NCI-H2171 treated with DMSO at 0.1 percent for 48 hours (cell line): ENCODE results near the gene UGT2B17.
"Not testable (repeated sequence)": the region's sequence is repeated elsewhere in the genome, so short reads cannot be mapped to it uniquely, and the experiment has no call there.

ENCODE experiments used
- DNase-seq: peaks from one replicate; lab custom pipeline; 2025; lab: John Stamatoyannopoulos, UW

The UGT2B17 gene

GRCh38 chr4:68576272-68577125 is at the start of gene UGT2B17:
Gene UGT2B17, minus strand, starts transcription at chr4:68576322. Its CDS starts 7,838 bp downstream, at chr4:68568484.
- DNase-seq = no peak

GRCh38 chr4:68622731-68623130 is 46.6 kb upstream of the UGT2B17 start:
- not testable (repeated sequence) for DNase-seq

- no peak for DNase-seq
Observed at GRCh38 chr4:68617003-68617698, 41.0 kb upstream of the UGT2B17 start.

- DNase-seq = no peak
Observed at GRCh38 chr4:68615699-68616422, 39.7 kb upstream of the UGT2B17 start.

- DNase-seq = no peak
Observed at GRCh38 chr4:68613752-68614151, 37.6 kb upstream of the UGT2B17 start.

GRCh38 chr4:68606240-68606639 is 30.1 kb upstream of the UGT2B17 start:
- no peak for DNase-seq

- no peak for DNase-seq
Observed at GRCh38 chr4:68599150-68599549, 23.0 kb upstream of the UGT2B17 start.

- no peak for DNase-seq
Observed at GRCh38 chr4:68597482-68597881, 21.4 kb upstream of the UGT2B17 start.

GRCh38 chr4:68594678-68595077 is 18.6 kb upstream of the UGT2B17 start:
- DNase-seq = no peak

GRCh38 chr4:68593112-68593511 is 17.0 kb upstream of the UGT2B17 start:
- no peak for DNase-seq

GRCh38 chr4:68592673-68593072 is 16.6 kb upstream of the UGT2B17 start:
- no peak for DNase-seq

- DNase-seq = no peak
Observed at GRCh38 chr4:68591204-68591603, 15.1 kb upstream of the UGT2B17 start.

GRCh38 chr4:68589790-68590189 is 13.7 kb upstream of the UGT2B17 start:
- no peak for DNase-seq

GRCh38 chr4:68582339-68582717 is 6.2 kb upstream of the UGT2B17 start:
- DNase-seq = no peak

- DNase-seq = no peak
Observed at GRCh38 chr4:68581383-68582338, 5.5 kb upstream of the UGT2B17 start.

GRCh38 chr4:68577590-68577989 is 1.5 kb upstream of the UGT2B17 start:
- DNase-seq = no peak

GRCh38 chr4:68575636-68576035 is 486 bp downstream of the UGT2B17 start:
- not testable (repeated sequence) for DNase-seq

- no peak for DNase-seq
Observed at GRCh38 chr4:68575081-68575480, 1.0 kb downstream of the UGT2B17 start.

GRCh38 chr4:68572653-68573170 is 3.4 kb downstream of the UGT2B17 start:
- DNase-seq = no peak

- DNase-seq = no peak
Observed at GRCh38 chr4:68570122-68570507, 6.0 kb downstream of the UGT2B17 start.

- no peak for DNase-seq
Observed at GRCh38 chr4:68569466-68570121, 6.5 kb downstream of the UGT2B17 start.
